Neural progenitor cell (in vitro differentiated cells): Measurements from ENCODE around the gene SFMBT1. TPM values are rescaled to one million over a fixed set of nuclear protein-coding genes. Genes with fewer than 3 reads are reported as not detected.

Source experiments
- DNase-seq: peaks from one replicate; pipeline ENCODE4 v3.0.0-alpha.2; 2016; ENCODE audit warnings: low spot score
- H2AFZ ChIP-seq: fragments of 200-600 bp; sonication (generic); replicated peaks from 2 replicates; pipeline ENCODE4 v1.6.1; 2016; ENCODE audit warnings: antibody characterized with exemption
- H3F3A ChIP-seq: fragments of 200-600 bp; sonication (generic); 2 replicates; pipeline ENCODE4 v1.6.1; 2016; ENCODE audit warnings: antibody characterized with exemption, low read depth
- H3K27ac ChIP-seq: fragments of 200-600 bp; sonication (generic); 2 replicates; pipeline ENCODE4 v1.5.1; 2016; ENCODE audit warnings: mild to moderate bottlenecking
- H3K27me3 ChIP-seq: fragments of 200-600 bp; sonication (generic); 2 replicates; pipeline ENCODE4 v1.6.1; 2016; ENCODE audit warnings: mild to moderate bottlenecking, moderate library complexity
- H3K36me3 ChIP-seq: fragments of 200-600 bp; sonication (generic); 2 replicates; pipeline ENCODE4 v1.5.1; 2016
- H3K4me1 ChIP-seq: fragments of 200-600 bp; sonication (generic); 2 replicates; pipeline ENCODE4 v1.6.1; 2016; ENCODE audit warnings: mixed run types
- H3K4me2 ChIP-seq: fragments of 200-600 bp; sonication (generic); 2 replicates; pipeline ENCODE4 v1.6.1; 2016
- H3K4me3 ChIP-seq: fragments of 200-600 bp; sonication (generic); 2 replicates; pipeline ENCODE4 v1.5.1; 2016
- H3K79me2 ChIP-seq: fragments of 200-600 bp; sonication (generic); 2 replicates; pipeline ENCODE4 v1.6.1; 2016; ENCODE audit warnings: low read depth
- H3K9ac ChIP-seq: fragments of 200-600 bp; sonication (generic); 2 replicates; pipeline ENCODE4 v1.6.1; 2016
- H3K9me3 ChIP-seq: fragments of 200-600 bp; sonication (generic); 2 replicates; pipeline ENCODE4 v1.5.1; 2016; ENCODE audit warnings: low read depth
- H4K20me1 ChIP-seq: fragments of 200-600 bp; sonication (generic); 2 replicates; pipeline ENCODE4 v1.6.1; 2016; ENCODE audit warnings: low read depth
- H3K27ac Mint-ChIP-seq: 3 replicates; pipeline ENCODE4 v1.8.0; 2021; ENCODE audit warnings: mixed read lengths
- H3K27me3 Mint-ChIP-seq: 2 replicates; pipeline ENCODE4 v1.8.0; 2022; ENCODE audit warnings: low read depth, mild to moderate bottlenecking, inconsistent platforms, moderate library complexity, mixed read lengths; ENCODE audit not compliant: insufficient read depth
- H3K36me3 Mint-ChIP-seq: 3 replicates; pipeline ENCODE4 v1.8.0; 2021; ENCODE audit warnings: mixed read lengths
- H3K4me1 Mint-ChIP-seq: 3 replicates; pipeline ENCODE4 v1.8.0; 2021; ENCODE audit warnings: mixed read lengths
- H3K4me3 Mint-ChIP-seq: 3 replicates; pipeline ENCODE4 v1.8.0; 2021; ENCODE audit warnings: mild to moderate bottlenecking, moderate library complexity, mixed read lengths
- H3K9me3 Mint-ChIP-seq: 3 replicates; pipeline ENCODE4 v1.8.0; 2020; ENCODE audit warnings: mixed read lengths
- EZH2 ChIP-seq: fragments of 200-600 bp; sonication (generic); IDR thresholded peaks from 2 replicates; pipeline ENCODE4 v1.6.1; 2017; ENCODE audit warnings: antibody characterized with exemption, mild to moderate bottlenecking, moderate library complexity
- EZH2phosphoT487 ChIP-seq: fragments of 200-600 bp; sonication (generic); IDR thresholded peaks from 2 replicates; pipeline ENCODE4 v1.6.1; 2017; ENCODE audit warnings: antibody characterized with exemption
- total RNA-seq: library from RNA; depleted of rRNA; stranded (reverse); fragments of >200 nt; gene quantifications from 2 replicates; pipeline ENCODE4 v1.2.3, GENCODE V29; 2015; ENCODE audit warnings: low replicate concordance
- TF ChIP-seq, protein P1 (sequence below): fragments of 200-600 bp; sonication (generic); IDR thresholded peaks from 2 replicates; pipeline ENCODE4 v1.5.1; 2017; ENCODE audit warnings: antibody characterized with exemption, mild to moderate bottlenecking

Gene SFMBT1
- total RNA-seq, 1 donor from 2014 or later, result 18.5 TPM

DNA sequence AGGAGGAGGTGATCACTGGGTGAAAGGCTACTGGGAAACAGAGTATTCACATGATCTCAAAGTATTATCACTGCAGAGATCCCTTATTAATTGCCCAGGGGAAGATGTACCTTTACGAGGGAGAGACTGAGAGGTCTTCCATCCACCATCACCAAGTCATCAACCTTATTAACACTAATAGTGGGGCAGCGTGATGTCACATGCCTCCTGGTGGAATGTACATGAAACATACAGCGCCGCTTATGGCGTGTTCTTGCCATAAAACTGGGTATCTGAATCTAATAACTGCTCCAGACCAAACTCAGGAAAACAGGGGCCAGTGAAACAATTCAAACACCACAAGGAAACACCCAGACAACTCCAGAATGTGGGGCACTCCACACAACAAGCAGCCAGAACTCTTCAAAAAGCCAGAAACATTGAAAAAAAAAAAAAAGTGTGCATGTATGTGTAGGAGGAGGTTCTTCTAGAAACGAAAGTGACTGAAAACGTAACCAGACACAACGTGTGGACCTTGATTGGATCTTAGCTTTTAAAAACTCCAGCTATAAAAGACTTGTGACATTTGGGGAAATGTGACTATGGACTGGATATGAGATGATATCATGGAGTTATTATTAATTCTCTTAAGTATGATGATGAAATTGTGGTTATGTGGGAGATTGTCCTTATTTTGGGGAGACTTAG, 153.1 kb downstream of the SFMBT1 start:
- Mint-ChIP-seq H3K4me3 (no peak overlapping the region), H3K9me3 (no peaks in the 10 kb centered on the region), H3K27ac (no peak overlapping the region), H3K36me3 (peaks cover 3% of the 10 kb centered on the region), H3K4me1 (peaks cover 11% of the 10 kb centered on the region), H3K27me3 (peaks cover 5% of the 10 kb centered on the region)
- H3K79me2 ChIP-seq, result peaks cover 30% of the 10 kb centered on the region
- no peak overlapping the region for H3K9ac ChIP-seq
- peaks cover 6% of the 10 kb centered on the region for H3K4me1 ChIP-seq
- peaks cover 8% of the 10 kb centered on the region for H3F3A ChIP-seq
- H3K4me3 ChIP-seq, result no peak overlapping the region
- TF ChIP-seq EZH2, result no peak
- TF ChIP-seq, protein P1, sequence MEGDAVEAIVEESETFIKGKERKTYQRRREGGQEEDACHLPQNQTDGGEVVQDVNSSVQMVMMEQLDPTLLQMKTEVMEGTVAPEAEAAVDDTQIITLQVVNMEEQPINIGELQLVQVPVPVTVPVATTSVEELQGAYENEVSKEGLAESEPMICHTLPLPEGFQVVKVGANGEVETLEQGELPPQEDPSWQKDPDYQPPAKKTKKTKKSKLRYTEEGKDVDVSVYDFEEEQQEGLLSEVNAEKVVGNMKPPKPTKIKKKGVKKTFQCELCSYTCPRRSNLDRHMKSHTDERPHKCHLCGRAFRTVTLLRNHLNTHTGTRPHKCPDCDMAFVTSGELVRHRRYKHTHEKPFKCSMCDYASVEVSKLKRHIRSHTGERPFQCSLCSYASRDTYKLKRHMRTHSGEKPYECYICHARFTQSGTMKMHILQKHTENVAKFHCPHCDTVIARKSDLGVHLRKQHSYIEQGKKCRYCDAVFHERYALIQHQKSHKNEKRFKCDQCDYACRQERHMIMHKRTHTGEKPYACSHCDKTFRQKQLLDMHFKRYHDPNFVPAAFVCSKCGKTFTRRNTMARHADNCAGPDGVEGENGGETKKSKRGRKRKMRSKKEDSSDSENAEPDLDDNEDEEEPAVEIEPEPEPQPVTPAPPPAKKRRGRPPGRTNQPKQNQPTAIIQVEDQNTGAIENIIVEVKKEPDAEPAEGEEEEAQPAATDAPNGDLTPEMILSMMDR, result peak; percentile 4
- no peaks in the 10 kb centered on the region for H3K27me3 ChIP-seq
- no peaks in the 10 kb centered on the region for H3K36me3 ChIP-seq
- H3K27ac ChIP-seq, result no peak overlapping the region
- peaks cover 14% of the 10 kb centered on the region for H4K20me1 ChIP-seq
- no peak for DNase-seq
- no peak overlapping the region for H3K4me2 ChIP-seq
- H2AFZ ChIP-seq, result no peak overlapping the region
- H3K9me3 ChIP-seq, result no peaks in the 10 kb centered on the region

DNA sequence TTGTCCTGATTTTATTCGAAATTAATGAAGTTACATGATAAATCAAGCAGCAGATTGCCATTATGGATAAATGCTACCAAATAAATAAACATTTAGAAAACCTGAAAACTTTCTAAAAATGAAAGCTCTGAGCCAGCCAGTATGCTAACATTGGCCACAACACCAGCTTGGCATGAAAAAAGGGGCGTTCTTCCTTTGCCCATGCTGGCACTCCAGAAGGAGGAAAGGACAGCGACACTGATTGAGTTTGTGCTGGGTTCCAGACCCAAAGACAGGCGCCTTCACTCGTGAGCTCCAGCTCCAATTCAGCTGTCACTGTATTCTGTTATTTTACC, 153.6 kb downstream of the SFMBT1 start:
- Mint-ChIP-seq H3K27me3 (peaks cover 5% of the 10 kb centered on the region), H3K27ac (no peak overlapping the region)
- peaks cover 14% of the 10 kb centered on the region for H4K20me1 ChIP-seq

DNA sequence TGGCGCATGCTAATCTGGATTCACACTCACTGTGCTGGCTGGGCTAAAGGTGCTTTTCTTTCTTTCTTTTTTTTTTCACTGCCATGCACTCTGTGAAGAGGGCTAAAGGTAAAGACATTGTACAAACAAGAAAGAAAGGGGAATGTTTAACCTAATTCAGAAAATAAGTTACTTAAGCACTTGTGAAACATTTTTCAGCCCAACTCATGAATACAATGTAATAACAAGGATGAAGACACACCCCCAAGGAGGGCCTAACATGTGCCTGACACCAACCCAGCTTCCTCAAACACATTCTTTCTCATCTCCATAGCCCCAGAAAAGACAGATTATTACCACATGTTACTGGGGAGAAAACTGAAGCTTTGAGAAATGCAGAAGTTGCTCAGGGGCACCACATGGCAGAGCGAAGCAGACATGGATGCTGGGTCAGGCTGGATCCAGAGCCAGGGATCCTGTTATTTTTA, 154.2 kb downstream of the SFMBT1 start:
- H3K27me3 Mint-ChIP-seq, result peaks cover 5% of the 10 kb centered on the region
- H3K9me3 Mint-ChIP-seq, result no peaks in the 10 kb centered on the region
- peaks cover 3% of the 10 kb centered on the region for H3F3A ChIP-seq
- peaks cover 8% of the 10 kb centered on the region for H3K4me1 Mint-ChIP-seq
- no peaks in the 10 kb centered on the region for H3K9me3 ChIP-seq
- no peak for TF ChIP-seq EZH2phosphoT487
- TF ChIP-seq EZH2, result no peak
- TF ChIP-seq, protein P1, result no peak
- H4K20me1 ChIP-seq, result peaks cover 14% of the 10 kb centered on the region
- H3K36me3 Mint-ChIP-seq, result peaks cover 3% of the 10 kb centered on the region
- DNase-seq, result no peak
- H3K4me3 Mint-ChIP-seq, result no peak overlapping the region
- H3K79me2 ChIP-seq, result peaks cover 27% of the 10 kb centered on the region
- peaks cover 6% of the 10 kb centered on the region for H3K4me1 ChIP-seq
- no peak overlapping the region for H3K9ac ChIP-seq
- no peaks in the 10 kb centered on the region for H3K36me3 ChIP-seq
- H3K4me3 ChIP-seq, result no peak overlapping the region
- no peak overlapping the region for H3K27ac ChIP-seq
- H3K27ac Mint-ChIP-seq, result no peak overlapping the region
- no peaks in the 10 kb centered on the region for H3K27me3 ChIP-seq
- no peak overlapping the region for H2AFZ ChIP-seq
- no peak overlapping the region for H3K4me2 ChIP-seq

More for the DNA sequence above, 153.6 kb downstream of the SFMBT1 start:
- peaks cover 3% of the 10 kb centered on the region for H3K36me3 Mint-ChIP-seq
- no peak for TF ChIP-seq EZH2phosphoT487
- TF ChIP-seq, protein P1, result no peak
- no peak for TF ChIP-seq EZH2
- no peaks in the 10 kb centered on the region for H3K9me3 ChIP-seq
- H3K27ac ChIP-seq, result no peak overlapping the region
- no peak for DNase-seq
- peaks cover 6% of the 10 kb centered on the region for H3K4me1 ChIP-seq
- no peaks in the 10 kb centered on the region for H3K36me3 ChIP-seq
- H3K9ac ChIP-seq, result no peak overlapping the region
- peaks cover 8% of the 10 kb centered on the region for H3F3A ChIP-seq
- no peak overlapping the region for H3K4me3 ChIP-seq
- H3K4me1 Mint-ChIP-seq, result peaks cover 11% of the 10 kb centered on the region
- no peaks in the 10 kb centered on the region for H3K27me3 ChIP-seq
- peaks cover 30% of the 10 kb centered on the region for H3K79me2 ChIP-seq
- no peak overlapping the region for H3K4me2 ChIP-seq
- H2AFZ ChIP-seq, result no peak overlapping the region
- H3K9me3 Mint-ChIP-seq, result no peaks in the 10 kb centered on the region
- no peak overlapping the region for H3K4me3 Mint-ChIP-seq
